Measurements from ENCODE around the gene POLR3B.

DNA sequence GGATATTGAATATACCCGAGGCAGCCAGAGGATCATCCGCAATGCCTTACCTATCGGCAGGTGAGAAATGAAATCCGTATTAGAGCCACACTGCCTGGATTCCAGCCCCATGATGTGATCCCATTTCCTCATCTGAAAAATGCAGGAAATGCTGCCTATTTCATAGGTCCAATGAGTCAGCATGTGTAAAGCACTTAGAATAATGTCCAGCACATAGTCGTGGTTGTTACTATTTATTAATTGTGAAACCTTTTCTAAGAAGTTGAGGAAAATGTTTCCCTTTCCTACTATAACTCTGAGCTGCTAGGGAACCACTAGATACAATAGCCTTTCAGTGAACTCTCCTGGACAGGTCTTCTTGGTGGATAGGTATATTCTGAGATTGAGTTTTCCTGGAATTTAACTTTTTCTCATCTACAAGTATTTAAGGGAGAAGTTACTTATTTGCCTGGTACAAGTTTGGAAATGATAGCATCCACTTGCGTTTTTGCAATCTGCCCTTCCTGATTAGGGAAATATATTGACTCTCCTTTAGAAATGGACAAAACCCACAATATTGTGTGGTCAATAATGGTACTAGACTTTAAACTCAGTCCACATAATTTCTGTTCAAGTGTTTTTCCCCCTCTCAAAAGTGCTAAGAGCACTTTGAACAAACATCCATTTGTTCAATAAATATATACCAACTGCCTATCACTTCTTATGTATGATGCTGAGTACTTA lies 12.2 kb downstream of the POLR3B start:
- TF ChIP-seq, protein P1, sequence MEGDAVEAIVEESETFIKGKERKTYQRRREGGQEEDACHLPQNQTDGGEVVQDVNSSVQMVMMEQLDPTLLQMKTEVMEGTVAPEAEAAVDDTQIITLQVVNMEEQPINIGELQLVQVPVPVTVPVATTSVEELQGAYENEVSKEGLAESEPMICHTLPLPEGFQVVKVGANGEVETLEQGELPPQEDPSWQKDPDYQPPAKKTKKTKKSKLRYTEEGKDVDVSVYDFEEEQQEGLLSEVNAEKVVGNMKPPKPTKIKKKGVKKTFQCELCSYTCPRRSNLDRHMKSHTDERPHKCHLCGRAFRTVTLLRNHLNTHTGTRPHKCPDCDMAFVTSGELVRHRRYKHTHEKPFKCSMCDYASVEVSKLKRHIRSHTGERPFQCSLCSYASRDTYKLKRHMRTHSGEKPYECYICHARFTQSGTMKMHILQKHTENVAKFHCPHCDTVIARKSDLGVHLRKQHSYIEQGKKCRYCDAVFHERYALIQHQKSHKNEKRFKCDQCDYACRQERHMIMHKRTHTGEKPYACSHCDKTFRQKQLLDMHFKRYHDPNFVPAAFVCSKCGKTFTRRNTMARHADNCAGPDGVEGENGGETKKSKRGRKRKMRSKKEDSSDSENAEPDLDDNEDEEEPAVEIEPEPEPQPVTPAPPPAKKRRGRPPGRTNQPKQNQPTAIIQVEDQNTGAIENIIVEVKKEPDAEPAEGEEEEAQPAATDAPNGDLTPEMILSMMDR (conservative IDR thresholded peaks at IDR 0.05), result no peak
- no peak for TF ChIP-seq ZFX (IDR thresholded peaks at IDR 0.05)

Data from C4-2B (cell line).